NOMO-1 treated with DMSO at 0.1 percent for 48 hours (cell line): ENCODE results near the gene THRAP3.
"Not testable (repeated sequence)": the region's sequence is repeated elsewhere in the genome, so short reads cannot be mapped to it uniquely, and the experiment has no call there.

Source experiments
- DNase-seq: peaks from one replicate; lab custom pipeline; 2025; ENCODE audit not compliant: unreplicated experiment; lab: John Stamatoyannopoulos, UW

THRAP3 gene

GRCh38 chr1:36206323-36206858, 17.9 kb upstream of the THRAP3 start:
- DNase-seq = no peak

GRCh38 chr1:36207339-36207738, 16.9 kb upstream of the THRAP3 start:
- no peak for DNase-seq

- DNase-seq = peak; percentile 85
Measured at GRCh38 chr1:36208978-36209703, 15.1 kb upstream of the THRAP3 start.

- no peak for DNase-seq
Measured at GRCh38 chr1:36211307-36211706, 12.9 kb upstream of the THRAP3 start.

GRCh38 chr1:36211841-36212240, 12.4 kb upstream of the THRAP3 start:
- no peak for DNase-seq

- DNase-seq = peak; percentile 61
Measured at GRCh38 chr1:36212782-36213181, 11.5 kb upstream of the THRAP3 start.

GRCh38 chr1:36217670-36218069, 6.6 kb upstream of the THRAP3 start:
- no peak for DNase-seq

- not testable (repeated sequence) for DNase-seq
Measured at GRCh38 chr1:36221901-36222300, 2.3 kb upstream of the THRAP3 start.

GRCh38 chr1:36222481-36223380, 1.5 kb upstream of the THRAP3 start:
- peak; percentile 30 for DNase-seq

- DNase-seq = peak; percentile 48
Measured at GRCh38 chr1:36223381-36223995, 755 bp upstream of the THRAP3 start.

GRCh38 chr1:36224537-36225282, 467 bp downstream of the THRAP3 start:
- peak; percentile 86 for DNase-seq

GRCh38 chr1:36225283-36225899, 1.1 kb downstream of the THRAP3 start:
- DNase-seq = peak; percentile 9

- DNase-seq = not testable (repeated sequence)
Measured at GRCh38 chr1:36230279-36230678, 6.0 kb downstream of the THRAP3 start.

GRCh38 chr1:36231191-36231590, 6.9 kb downstream of the THRAP3 start:
- DNase-seq = no peak

- DNase-seq = no peak
Measured at GRCh38 chr1:36232212-36233095, 8.2 kb downstream of the THRAP3 start.

- DNase-seq = no peak
Measured at GRCh38 chr1:36236302-36236701, 12.1 kb downstream of the THRAP3 start.

GRCh38 chr1:36238433-36238832, 14.2 kb downstream of the THRAP3 start:
- no peak for DNase-seq

- no peak for DNase-seq
Measured at GRCh38 chr1:36239941-36240637, 15.8 kb downstream of the THRAP3 start.

GRCh38 chr1:36247538-36247937, 23.3 kb downstream of the THRAP3 start:
- DNase-seq = peak; percentile 58
